GM12872 (cell line): Measurements from ENCODE around the gene TMA7B.

ENCODE experiments used
- TF ChIP-seq, protein P1 (sequence below): IDR thresholded peaks from 3 replicates; pipeline ENCODE4 v1.5.1; 2011; ENCODE audit warnings: low read depth, mild to moderate bottlenecking, low read length, moderate library complexity; ENCODE audit not compliant: insufficient read depth

Gene TMA7B

DNA sequence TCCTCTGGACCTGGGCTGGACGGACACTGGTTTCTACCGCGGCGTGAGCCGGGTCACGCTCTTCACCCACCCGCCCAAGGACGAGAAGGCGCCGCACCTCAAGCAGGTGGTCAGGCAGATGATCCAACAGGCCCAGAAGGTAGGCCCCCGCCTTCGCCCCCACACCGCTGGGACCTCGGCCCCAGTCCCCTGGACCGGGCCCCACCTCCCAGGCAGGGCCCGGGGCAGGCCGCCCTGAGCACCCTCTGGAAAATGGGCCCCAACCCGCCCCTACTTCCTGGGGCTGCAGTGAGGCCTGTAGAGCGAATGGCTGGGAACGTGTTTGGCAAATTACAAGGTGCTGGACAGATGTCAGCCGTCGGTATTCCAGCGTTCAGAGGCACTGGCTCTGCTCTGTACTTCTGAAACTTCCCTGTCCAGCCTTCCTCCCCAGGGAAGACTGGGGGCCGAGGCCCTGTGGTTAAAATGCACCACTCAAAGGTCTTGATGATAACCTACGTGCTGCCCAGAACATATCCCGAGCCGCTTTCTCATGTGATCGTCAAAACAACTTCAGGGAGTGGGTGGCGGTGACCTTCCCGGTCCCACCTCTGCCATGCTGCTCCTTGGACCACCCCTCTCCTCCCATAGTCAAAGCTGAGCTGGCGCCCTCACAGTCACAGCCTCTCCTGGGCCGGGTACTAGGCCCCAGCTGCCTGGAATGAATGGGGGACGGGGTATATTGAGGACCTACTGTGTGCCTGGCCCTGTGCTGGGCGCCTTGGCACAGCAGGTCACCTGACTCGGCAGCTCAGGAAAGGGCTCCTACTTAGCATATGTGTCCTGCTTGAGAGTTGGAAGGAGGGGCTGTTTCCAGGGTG is 35.4 kb downstream of the TMA7B start:
- TF ChIP-seq, protein P1, sequence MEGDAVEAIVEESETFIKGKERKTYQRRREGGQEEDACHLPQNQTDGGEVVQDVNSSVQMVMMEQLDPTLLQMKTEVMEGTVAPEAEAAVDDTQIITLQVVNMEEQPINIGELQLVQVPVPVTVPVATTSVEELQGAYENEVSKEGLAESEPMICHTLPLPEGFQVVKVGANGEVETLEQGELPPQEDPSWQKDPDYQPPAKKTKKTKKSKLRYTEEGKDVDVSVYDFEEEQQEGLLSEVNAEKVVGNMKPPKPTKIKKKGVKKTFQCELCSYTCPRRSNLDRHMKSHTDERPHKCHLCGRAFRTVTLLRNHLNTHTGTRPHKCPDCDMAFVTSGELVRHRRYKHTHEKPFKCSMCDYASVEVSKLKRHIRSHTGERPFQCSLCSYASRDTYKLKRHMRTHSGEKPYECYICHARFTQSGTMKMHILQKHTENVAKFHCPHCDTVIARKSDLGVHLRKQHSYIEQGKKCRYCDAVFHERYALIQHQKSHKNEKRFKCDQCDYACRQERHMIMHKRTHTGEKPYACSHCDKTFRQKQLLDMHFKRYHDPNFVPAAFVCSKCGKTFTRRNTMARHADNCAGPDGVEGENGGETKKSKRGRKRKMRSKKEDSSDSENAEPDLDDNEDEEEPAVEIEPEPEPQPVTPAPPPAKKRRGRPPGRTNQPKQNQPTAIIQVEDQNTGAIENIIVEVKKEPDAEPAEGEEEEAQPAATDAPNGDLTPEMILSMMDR: no peak

DNA sequence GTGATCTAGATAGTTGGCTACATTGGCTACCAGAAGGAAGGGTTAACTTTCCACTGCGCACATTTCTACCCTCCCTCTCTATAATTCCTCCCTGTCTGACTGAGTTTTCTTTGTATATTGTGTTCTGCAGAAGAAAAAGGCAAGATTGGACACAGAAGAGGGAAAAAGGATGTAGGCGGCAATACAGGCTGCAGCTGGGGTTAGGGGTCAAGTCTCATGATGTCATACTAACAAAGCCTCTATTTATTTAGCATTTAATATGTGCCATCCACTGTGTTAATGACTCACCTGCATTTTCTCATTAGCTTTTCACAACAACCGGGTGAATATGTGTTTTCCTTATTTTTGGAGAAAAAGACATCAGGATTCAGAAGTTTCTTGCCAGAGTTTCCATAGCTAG is 36.5 kb downstream of the TMA7B start:
- TF ChIP-seq, protein P1: no peak

DNA sequence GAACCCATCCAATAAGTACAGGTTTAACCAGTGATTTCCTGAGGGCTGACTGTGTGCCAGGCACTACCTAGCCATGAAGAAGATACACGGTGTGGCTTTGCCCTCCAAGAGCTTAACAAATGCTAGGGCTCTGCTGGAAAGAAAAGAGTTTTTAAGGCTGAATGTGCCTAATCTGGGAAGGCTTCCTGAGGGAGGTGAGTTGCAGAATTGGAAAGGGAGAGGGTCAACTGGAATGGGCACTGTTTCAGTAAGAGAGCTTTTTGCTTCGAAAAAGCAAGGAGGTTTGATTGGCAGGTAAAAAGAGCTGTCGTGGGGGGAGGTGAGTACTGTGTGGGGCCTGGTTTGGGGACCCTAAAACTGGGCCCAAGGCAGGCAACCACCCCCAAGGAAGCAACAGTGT is 37.2 kb downstream of the TMA7B start:
- TF ChIP-seq, protein P1: no peak

DNA sequence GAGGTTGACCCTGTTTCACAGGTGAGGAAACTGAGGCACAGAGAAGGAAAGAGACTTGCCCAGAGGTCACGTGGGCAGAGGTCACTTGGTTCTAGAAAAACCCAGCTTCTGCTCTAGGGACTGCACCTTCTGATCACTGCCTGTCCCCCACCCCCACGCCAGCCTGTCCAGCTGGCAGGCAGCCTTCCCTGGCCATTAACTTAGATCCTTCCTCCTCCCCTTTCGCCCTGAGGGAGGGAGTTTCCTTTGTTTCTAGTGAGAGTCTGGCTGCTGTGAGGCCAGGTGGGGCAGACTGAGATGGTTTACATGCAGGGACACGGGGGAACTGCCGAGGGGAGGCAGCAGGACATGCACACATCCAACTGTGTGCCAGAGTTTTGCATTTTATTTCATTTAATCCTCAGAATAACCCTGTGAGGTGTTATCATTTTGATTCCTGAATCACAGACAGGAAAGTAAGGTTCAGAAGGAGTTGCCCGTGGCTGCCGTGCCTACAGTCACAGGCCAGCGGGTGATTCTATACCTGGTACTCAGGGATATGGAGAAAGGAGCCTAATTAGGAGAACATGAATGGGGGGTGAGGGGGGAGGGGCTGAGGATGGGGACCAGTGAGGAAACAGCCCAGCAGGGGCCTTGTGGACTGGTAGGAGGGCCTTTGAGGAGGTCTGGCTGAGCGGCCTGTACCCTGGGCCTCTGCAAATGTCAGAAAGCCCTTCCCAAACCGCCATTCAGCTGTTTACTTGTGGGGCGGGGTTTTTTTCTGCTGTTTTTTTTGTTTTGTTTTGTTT is 37.9 kb downstream of the TMA7B start:
- TF ChIP-seq, protein P1: no peak

DNA sequence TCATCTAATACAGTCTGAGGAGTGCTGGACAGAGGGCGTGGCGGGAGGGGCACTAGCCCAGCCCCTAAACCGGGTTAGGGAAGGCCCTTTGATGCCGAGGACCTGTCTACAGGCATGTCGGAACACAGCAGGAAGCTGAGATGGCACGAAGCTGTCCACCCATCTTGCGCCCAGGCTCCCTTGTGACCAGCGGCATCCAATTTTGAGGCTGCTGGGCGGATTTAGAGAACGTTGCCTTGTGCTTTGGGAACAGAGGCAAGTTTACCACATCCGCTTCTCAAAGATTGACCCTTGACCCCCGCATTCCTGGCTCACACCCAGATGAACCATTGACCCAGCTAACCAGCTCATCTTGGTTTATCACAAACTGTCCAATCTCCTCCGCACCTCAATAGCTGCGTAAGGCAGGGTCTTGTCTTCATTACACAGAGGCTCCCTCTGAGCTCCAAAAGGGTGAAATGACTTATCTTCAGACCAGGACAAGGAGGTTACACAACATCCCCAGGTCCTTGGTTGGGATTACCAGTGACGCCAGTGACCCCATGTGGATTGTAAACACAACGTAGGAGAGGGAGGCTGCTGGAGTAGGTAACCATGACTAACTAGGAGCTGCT is 39.1 kb downstream of the TMA7B start:
- TF ChIP-seq, protein P1: 0 out of 3 replicates have a peak, but pooled peaks have one; percentile 18

DNA sequence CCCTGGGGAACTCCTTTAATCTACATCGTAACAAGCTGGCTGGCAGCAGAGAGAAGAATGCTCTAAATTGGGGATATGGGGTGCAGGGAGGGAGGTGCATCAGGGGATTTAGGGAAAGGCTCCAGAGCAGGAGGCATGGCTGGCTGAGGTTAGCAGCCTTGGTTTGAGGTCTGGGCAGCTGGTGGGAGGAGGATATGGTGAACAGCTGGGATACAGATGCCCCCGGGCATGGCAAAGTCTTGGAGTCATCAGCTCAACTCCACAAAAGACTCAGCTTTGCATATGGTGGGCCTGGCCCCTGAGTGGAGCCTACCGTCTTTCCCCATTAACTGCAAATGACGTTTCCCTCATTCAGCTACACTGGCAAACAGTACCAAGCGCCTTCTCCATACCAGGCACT is 40.0 kb downstream of the TMA7B start:
- TF ChIP-seq, protein P1: no peak

DNA sequence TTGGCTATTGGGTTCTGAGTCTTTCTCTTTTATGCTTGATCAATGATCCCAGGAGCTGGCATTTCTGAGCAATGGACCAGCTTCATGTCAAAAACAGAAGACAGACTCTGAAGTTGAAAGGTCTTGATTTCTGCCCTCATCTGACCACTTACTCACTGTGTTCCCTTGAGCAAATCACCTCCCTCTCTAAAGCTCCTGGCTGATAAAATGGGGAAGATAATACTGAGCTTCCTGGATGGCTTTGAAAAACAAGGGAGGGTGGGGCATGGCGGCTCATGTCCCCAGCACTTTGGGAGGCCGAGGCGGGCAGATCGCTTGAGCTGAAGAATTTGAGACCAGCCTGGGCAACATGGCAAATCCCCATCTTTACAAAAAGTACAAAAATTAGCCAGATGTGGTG is 40.9 kb downstream of the TMA7B start:
- TF ChIP-seq, protein P1: no peak
